Spleen (tissue), 11 donors: ENCODE measurements around the gene KLF12. TPM values are rescaled to one million over a fixed set of nuclear protein-coding genes. Genes with fewer than 3 reads are reported as not detected.

ENCODE experiments used
- DNase-seq: peaks from one replicate; pipeline ENCODE4 v3.0.0-alpha.2; 2020
- H3K27ac ChIP-seq, 8 donors: fragments of 200-600 bp; sonication (generic) in 7 of 8; 1 replicate in 4 of 8; 2 replicates in 4 of 8; pipeline versions ENCODE4 v1.5.0 to v1.8.0; 2016 to 2021; ENCODE audit warnings: inconsistent platforms in 4 of 8, mild to moderate bottlenecking in 4 of 8, moderate library complexity in 1 of 8
- H3K27me3 ChIP-seq, 7 donors: fragments of 200-600 bp; sonication (generic) in 6 of 7; replicated peaks in 1 of 7; 1 replicate in 4 of 7; 2 replicates in 3 of 7; pipeline versions ENCODE4 v1.5.0 to v1.8.0; 2016 to 2021; ENCODE audit warnings: inconsistent platforms in 3 of 7, mild to moderate bottlenecking in 1 of 7
- H3K36me3 ChIP-seq, 6 donors: fragments of 200-600 bp; sonication (generic) in 5 of 6; 1 replicate in 4 of 6; 2 replicates in 2 of 6; pipeline versions ENCODE4 v1.5.0 to v1.8.0; 2016 to 2021; ENCODE audit warnings: inconsistent platforms in 2 of 6
- H3K4me1 ChIP-seq, 6 donors: fragments of 200-600 bp; sonication (generic) in 5 of 6; 1 replicate in 3 of 6; 2 replicates in 3 of 6; pipeline versions ENCODE4 v1.5.0 to v1.8.0; 2016 to 2021; ENCODE audit warnings: inconsistent platforms in 3 of 6
- H3K4me3 ChIP-seq, 8 donors: fragments of 200-600 bp; sonication (generic) in 7 of 8; 1 replicate in 4 of 8; 2 replicates in 4 of 8; pipeline versions ENCODE4 v1.5.0 to v1.8.0; 2016 to 2021; ENCODE audit warnings: inconsistent platforms in 4 of 8, mild to moderate bottlenecking in 4 of 8, moderate library complexity in 2 of 8
- H3K9me3 ChIP-seq, 8 donors: fragments of 200-600 bp; sonication (generic) in 7 of 8; 1 replicate in 4 of 8; 2 replicates in 4 of 8; pipeline versions ENCODE4 v1.5.0 to v1.8.0; 2016 to 2021; ENCODE audit warnings: inconsistent platforms in 4 of 8
- POLR2A ChIP-seq, 3 donors: fragments of 450-650 bp; IDR thresholded peaks; one replicate each; pipeline ENCODE4 v1.5.1; 2017; ENCODE audit warnings: antibody characterized with exemption in 3 of 3, mild to moderate bottlenecking in 1 of 3
- POLR2AphosphoS5 ChIP-seq, 3 donors: sonication (generic); formaldehyde crosslinking; IDR thresholded peaks; one replicate each; pipeline ENCODE4 v1.5.1; 2017; ENCODE audit warnings: antibody characterized with exemption in 3 of 3
- WGBS, 5 donors: extraction: QIAGEN DNeasy Blood & Tissue Kit in 3 of 5; methylation state at CpG; one replicate each; pipeline versions ENCODE4 v1.1.5 to v1.1.7; 2013 to 2018; 5-methylcytosine and 5-hydroxymethylcytosine counted together
- intact Hi-C: fragments of 100-400 bp; cut with DNase I; formaldehyde crosslinking; loops from one replicate; pipeline ENCODE4 v1.15.0; 2023; ENCODE audit warnings: low total_unique reads
- polyA plus RNA-seq, 3 donors: library from polyadenylated mRNA; stranded (reverse); fragments of 200-250 nt; gene quantifications; one replicate each; pipeline ENCODE4 v1.2.1, GENCODE V29; 2013
- total RNA-seq, 7 donors: library from RNA; depleted of rRNA in 3 of 7; stranded (reverse); fragments of >200 nt in 3 of 7; fragmentation: NEBNext Ultra II Directional in 4 of 7; extraction: Animal tissue kit (Norgen Biotek cat#: 25700) in 4 of 7; gene quantifications; one replicate each; pipeline versions ENCODE4 v1.1.0 to v1.2.1, GENCODE V29; 2016 to 2021
- TF ChIP-seq, protein P1 (sequence below), 11 experiments: fragments of 200-600 bp in 7 of 11; fragments of 450-650 bp in 4 of 11; sonication (generic) in 4 of 11; IDR thresholded peaks in 8 of 11; conservative IDR thresholded peaks in 3 of 11; 1 replicate in 7 of 11; 2 replicates in 4 of 11; pipeline versions ENCODE4 v1.4.0 to v1.8.0; 2016 to 2021; ENCODE audit warnings: antibody characterized with exemption in 11 of 11, inconsistent platforms in 4 of 11, mild to moderate bottlenecking in 1 of 11
- donor health status: healthy with polysubstance abuse.
- donor health status: DM: no; HTN: no; CAD: no; lungs with moderate emphysema.
- donor health status: DM: no; HTN: no; CAD: no.
- donor health status: Bipolar disorder and iron deficiency.
- donor health status: healthy.
- donor health status: DM: no; HTN: no; CAD: no.
- donor health status: DM: yes; HTN: yes; CAD: no.

KLF12 gene
- total and polyA plus RNA-seq, 10 donors: 3.8 to 46.0 (median 29.8) TPM

- TF ChIP-seq POLR2AphosphoS5 (IDR thresholded peaks at IDR 0.05) (no peak), POLR2A (IDR thresholded peaks at IDR 0.05) (no peak)
- TF ChIP-seq, protein P1, sequence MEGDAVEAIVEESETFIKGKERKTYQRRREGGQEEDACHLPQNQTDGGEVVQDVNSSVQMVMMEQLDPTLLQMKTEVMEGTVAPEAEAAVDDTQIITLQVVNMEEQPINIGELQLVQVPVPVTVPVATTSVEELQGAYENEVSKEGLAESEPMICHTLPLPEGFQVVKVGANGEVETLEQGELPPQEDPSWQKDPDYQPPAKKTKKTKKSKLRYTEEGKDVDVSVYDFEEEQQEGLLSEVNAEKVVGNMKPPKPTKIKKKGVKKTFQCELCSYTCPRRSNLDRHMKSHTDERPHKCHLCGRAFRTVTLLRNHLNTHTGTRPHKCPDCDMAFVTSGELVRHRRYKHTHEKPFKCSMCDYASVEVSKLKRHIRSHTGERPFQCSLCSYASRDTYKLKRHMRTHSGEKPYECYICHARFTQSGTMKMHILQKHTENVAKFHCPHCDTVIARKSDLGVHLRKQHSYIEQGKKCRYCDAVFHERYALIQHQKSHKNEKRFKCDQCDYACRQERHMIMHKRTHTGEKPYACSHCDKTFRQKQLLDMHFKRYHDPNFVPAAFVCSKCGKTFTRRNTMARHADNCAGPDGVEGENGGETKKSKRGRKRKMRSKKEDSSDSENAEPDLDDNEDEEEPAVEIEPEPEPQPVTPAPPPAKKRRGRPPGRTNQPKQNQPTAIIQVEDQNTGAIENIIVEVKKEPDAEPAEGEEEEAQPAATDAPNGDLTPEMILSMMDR (IDR thresholded peaks at IDR 0.05 in 8 of 11, conservative IDR thresholded peaks at IDR 0.05 in 3 of 11): no peak
- Histone ChIP-seq H3K4me3 (no peak overlapping the region), H3K4me1 (peaks cover 0 to 58% (median 0%) of the 10 kb centered on the region in 6 donors), H3K27ac (no peak overlapping the region), H3K9me3 (no peaks in the 10 kb centered on the region), H3K36me3 (no peaks in the 10 kb centered on the region), H3K27me3 (no peaks in the 10 kb centered on the region)
- DNase-seq: no peak
- WGBS, 5 donors: 89 to 97% (median 96%) methylated on average over 3 of the region's 3 CpGs
- intact Hi-C loops: no loop called here
These were observed 26.6 kb downstream of the KLF12 start for GRCh38 chr13:74107598-74107997.

DNA sequence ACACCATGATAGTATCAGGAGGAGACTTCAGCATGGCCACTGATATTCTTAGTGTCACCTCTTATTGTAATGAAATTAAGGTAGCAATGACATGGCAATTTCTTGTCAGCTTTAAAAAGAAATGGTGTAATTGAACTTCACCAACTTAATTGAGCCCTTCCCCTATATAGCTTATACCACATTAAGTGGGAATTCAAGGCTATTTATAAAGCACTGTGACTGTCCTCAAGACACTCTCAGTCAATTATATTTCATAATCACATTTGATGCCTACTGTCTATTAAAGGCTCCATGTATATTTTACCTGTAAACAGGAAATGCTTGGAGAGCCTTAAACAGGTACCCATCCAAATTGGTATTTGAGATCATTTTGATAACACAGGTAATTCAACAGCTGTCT lies 28.3 kb downstream of the KLF12 start:
- TF ChIP-seq, protein P1 (IDR thresholded peaks at IDR 0.05 in 8 of 11, conservative IDR thresholded peaks at IDR 0.05 in 3 of 11): no peak
- no peak for TF ChIP-seq POLR2AphosphoS5 (IDR thresholded peaks at IDR 0.05)
- TF ChIP-seq POLR2A (IDR thresholded peaks at IDR 0.05): no peak
- no peak overlapping the region for H3K4me3 ChIP-seq
- H3K9me3 ChIP-seq: no peaks in the 10 kb centered on the region
- intact Hi-C loops: no loop called here
- H3K36me3 ChIP-seq: no peaks in the 10 kb centered on the region
- H3K27me3 ChIP-seq: no peaks in the 10 kb centered on the region
- H3K27ac ChIP-seq: no peak overlapping the region
- peaks cover 0 to 55% (median 0%) of the 10 kb centered on the region in 6 donors for H3K4me1 ChIP-seq
- no peak for DNase-seq

DNA sequence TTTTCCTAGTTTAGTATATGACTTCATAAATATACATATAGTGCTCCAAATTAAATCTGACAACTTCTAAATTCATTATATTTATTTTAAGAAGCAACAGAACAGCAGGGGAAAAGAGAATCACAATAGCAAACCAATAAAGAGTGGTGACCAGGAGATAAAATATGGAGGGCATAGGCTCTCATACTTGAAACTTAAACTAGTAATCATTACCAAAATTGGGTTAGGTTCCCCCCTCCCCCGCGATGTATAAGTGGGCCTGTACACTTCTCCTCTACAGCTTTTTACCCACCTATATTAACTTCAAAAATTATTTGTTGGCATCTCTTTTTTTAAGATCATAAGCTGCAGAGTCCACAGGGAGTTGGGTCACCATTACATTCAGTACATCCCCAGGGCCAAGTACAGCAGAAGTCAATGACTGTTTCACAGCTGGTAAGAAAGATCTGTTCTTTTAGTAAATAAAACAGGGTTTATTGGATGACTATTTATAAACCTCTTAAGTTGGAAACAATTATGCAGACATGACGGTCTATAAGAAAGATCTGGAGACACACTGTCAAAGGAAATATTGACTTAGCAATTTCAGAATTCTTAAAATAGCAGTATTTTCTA lies 29.4 kb downstream of the KLF12 start:
- Histone ChIP-seq H3K27ac (no peak overlapping the region), H3K9me3 (no peaks in the 10 kb centered on the region), H3K4me3 (no peak overlapping the region), H3K36me3 (no peaks in the 10 kb centered on the region), H3K27me3 (no peaks in the 10 kb centered on the region), H3K4me1 (peaks cover 0 to 55% (median 0%) of the 10 kb centered on the region in 6 donors)
- no peak for DNase-seq
- intact Hi-C loops: no loop called here
- 70 to 91% (median 78%) methylated on average over 3 of the region's 3 CpGs for WGBS, 5 donors
- no peak for TF ChIP-seq POLR2AphosphoS5 (IDR thresholded peaks at IDR 0.05)
- TF ChIP-seq, protein P1 (IDR thresholded peaks at IDR 0.05 in 8 of 11, conservative IDR thresholded peaks at IDR 0.05 in 3 of 11): no peak
- TF ChIP-seq POLR2A (IDR thresholded peaks at IDR 0.05): no peak

DNA sequence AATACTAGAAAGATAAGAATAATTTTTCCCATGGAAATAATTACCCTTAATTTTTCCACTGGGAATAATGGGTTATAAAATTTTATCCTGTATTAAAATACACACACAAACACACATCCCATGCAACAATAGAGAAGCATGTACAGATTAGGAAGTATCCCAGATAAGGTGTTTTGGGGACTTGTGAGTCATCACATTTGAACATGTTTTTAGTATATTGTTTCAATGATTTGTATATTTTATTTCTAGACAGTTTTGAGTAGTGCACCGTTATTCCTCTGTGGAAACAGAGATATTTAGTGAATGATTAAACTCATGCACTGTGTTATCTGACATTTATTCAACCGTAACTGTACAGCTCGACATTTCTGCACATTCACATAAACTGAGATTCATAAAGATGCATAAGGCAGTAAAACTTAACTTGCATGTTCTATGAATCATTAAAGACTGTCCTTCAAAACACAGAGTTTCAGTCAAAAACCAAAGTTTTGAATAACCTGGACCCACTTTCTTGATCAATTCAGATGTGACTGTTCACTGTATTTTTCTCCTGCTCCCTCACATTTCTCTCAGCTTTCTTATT lies 30.1 kb downstream of the KLF12 start:
- 80 to 97% (median 85%) methylated on average over 3 of the region's 3 CpGs for WGBS, 5 donors
- Histone ChIP-seq H3K36me3 (no peaks in the 10 kb centered on the region), H3K4me3 (no peak overlapping the region), H3K27me3 (no peaks in the 10 kb centered on the region), H3K9me3 (no peaks in the 10 kb centered on the region), H3K4me1 (peaks cover 0 to 55% (median 0%) of the 10 kb centered on the region in 6 donors), H3K27ac (no peak overlapping the region)
- no peak for DNase-seq
- TF ChIP-seq POLR2AphosphoS5 (IDR thresholded peaks at IDR 0.05) (no peak), POLR2A (IDR thresholded peaks at IDR 0.05) (no peak)
- TF ChIP-seq, protein P1 (IDR thresholded peaks at IDR 0.05 in 8 of 11, conservative IDR thresholded peaks at IDR 0.05 in 3 of 11): no peak
- intact Hi-C loops: no loop called here
